HG03342 (cell line): Measurements from ENCODE around the gene ZNRD2.

Source experiments
- ATAC-seq: cut with Tn5 transposase; IDR thresholded peaks from one replicate; pipeline ENCODE4 v1.9.1; 2021; ENCODE audit warnings: mild to moderate bottlenecking, moderate library complexity; ENCODE audit not compliant: unreplicated experiment

Gene ZNRD2

GRCh38 chr11:65607614-65608426 lies 37.5 kb downstream of the ZNRD2 start:
- ATAC-seq = no peak

- no peak for ATAC-seq
These were observed 39.0 kb downstream of the ZNRD2 start for GRCh38 chr11:65609229-65609628.

GRCh38 chr11:65609665-65610064 lies 39.4 kb downstream of the ZNRD2 start:
- no peak for ATAC-seq

- no peak for ATAC-seq
These were observed 40.1 kb downstream of the ZNRD2 start for GRCh38 chr11:65610404-65610803.

- ATAC-seq = no peak
These were observed 40.9 kb downstream of the ZNRD2 start for GRCh38 chr11:65611028-65611757.

- no peak for ATAC-seq
These were observed 41.7 kb downstream of the ZNRD2 start for GRCh38 chr11:65611758-65612603.

GRCh38 chr11:65612691-65613090 lies 42.4 kb downstream of the ZNRD2 start:
- ATAC-seq = no peak

- ATAC-seq = no peak
These were observed 43.0 kb downstream of the ZNRD2 start for GRCh38 chr11:65613091-65613928.

GRCh38 chr11:65615229-65615949 lies 45.1 kb downstream of the ZNRD2 start, which contains the start of gene PCNX3:
PCNX3 (plus strand) TSS chr11:65615776; CDS start chr11:65616312, 536 bp downstream.
- ATAC-seq = peak; percentile 74

GRCh38 chr11:65615950-65616574 lies 45.8 kb downstream of the ZNRD2 start:
- ATAC-seq = peak; percentile 7

- no peak for ATAC-seq
These were observed 46.3 kb downstream of the ZNRD2 start for GRCh38 chr11:65616575-65617001.

- no peak for ATAC-seq
These were observed 47.0 kb downstream of the ZNRD2 start for GRCh38 chr11:65617136-65617850.

- ATAC-seq = no peak
These were observed 47.9 kb downstream of the ZNRD2 start for GRCh38 chr11:65617990-65618751.

- no peak for ATAC-seq
These were observed 48.5 kb downstream of the ZNRD2 start for GRCh38 chr11:65618763-65619162.

- ATAC-seq = no peak
These were observed 49.1 kb downstream of the ZNRD2 start for GRCh38 chr11:65619281-65619928.

GRCh38 chr11:65620666-65621065 lies 50.4 kb downstream of the ZNRD2 start:
- no peak for ATAC-seq

GRCh38 chr11:65621460-65621859 lies 51.2 kb downstream of the ZNRD2 start:
- no peak for ATAC-seq
